ENCODE measurements around the gene ATP6V0A1.
"Not testable (repeated sequence)": the region's sequence is repeated elsewhere in the genome, so short reads cannot be mapped to it uniquely, and the experiment has no call there.

The ATP6V0A1 gene

DNA sequence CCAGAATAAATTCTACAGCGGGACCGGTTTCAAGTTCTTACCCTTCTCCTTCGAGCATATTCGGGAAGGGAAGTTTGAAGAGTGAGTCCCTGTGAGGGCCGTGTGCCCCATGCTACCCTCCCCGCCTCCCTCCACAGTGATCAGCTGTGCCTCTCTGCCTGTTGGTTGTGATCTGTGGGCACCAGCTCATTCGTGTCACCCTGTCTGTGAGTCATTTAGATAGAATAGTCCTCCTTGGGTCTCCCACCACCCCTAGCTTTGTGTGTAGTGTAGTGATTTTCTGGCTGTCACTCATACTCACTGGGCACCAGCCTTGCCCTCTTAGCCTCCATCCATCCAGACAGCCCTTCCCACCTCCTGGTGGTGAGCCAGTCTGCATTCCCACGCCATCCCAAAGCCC, 62.4 kb downstream of the ATP6V0A1 start:
- DNase-seq: no peak

DNA sequence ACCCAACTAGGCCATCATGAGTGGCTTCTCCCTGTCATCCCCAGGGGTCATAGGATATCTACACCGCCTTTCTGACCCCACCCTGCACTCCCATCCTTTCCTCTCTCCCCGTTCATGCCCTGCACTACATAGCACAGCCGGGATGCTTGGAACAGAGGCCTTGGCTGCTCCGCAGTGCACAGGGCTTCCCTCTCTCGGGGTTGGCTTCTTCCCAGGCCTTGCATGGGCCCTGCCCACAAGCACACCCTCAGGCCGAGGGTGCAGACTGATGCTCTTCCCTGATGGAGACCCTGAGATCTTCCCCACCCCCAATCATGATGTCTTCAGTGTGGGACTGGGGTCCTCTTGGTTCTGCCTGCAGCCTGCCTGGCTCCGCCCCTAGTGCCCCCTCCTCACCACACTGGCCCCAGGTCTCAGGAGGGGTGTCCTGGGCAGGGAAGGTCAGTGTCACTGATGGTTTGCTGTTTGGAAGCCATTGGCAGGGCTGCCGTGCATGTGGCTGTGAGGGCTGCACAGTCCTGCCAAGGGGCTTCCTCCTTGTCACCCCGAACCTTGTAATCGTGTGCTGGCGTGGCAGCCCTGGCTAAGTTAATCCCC, 63.1 kb downstream of the ATP6V0A1 start:
- DNase-seq: no peak

- no peak for DNase-seq
Measured at GRCh38 chr17:42522263-42522790, 63.6 kb downstream of the ATP6V0A1 start.

- no peak for DNase-seq
Measured at GRCh38 chr17:42522798-42523278, 64.2 kb downstream of the ATP6V0A1 start.

DNA sequence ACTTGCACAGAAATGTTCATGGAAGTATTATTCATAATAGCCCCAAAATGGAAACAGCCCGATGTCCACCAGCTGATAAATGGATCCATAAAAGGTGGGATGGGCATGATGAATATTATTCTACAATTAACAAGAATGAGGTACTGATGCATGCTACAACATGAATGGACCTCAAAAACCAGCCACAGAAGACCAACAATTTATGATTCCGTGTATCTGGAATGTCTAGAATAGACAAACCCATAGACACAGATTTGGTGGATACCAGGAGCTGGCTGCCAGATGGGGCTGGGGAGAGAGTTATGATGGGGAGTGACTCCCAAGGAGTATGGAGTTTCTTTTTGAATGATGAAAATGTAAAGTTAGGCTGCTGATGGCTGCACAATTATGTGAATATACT, 66.5 kb downstream of the ATP6V0A1 start:
- no peak for DNase-seq

- DNase-seq: no peak
Measured at GRCh38 chr17:42526031-42526444, 67.4 kb downstream of the ATP6V0A1 start.

- DNase-seq: no peak
Measured at GRCh38 chr17:42527932-42528331, 69.3 kb downstream of the ATP6V0A1 start.

- DNase-seq: no peak
Measured at GRCh38 chr17:42529061-42529460, 70.4 kb downstream of the ATP6V0A1 start.

GRCh38 chr17:42530952-42531454, 72.3 kb downstream of the ATP6V0A1 start:
- peak; percentile 80 for DNase-seq

- DNase-seq: peak; percentile 47
Measured at GRCh38 chr17:42531455-42532354, 73.0 kb downstream of the ATP6V0A1 start.

DNA sequence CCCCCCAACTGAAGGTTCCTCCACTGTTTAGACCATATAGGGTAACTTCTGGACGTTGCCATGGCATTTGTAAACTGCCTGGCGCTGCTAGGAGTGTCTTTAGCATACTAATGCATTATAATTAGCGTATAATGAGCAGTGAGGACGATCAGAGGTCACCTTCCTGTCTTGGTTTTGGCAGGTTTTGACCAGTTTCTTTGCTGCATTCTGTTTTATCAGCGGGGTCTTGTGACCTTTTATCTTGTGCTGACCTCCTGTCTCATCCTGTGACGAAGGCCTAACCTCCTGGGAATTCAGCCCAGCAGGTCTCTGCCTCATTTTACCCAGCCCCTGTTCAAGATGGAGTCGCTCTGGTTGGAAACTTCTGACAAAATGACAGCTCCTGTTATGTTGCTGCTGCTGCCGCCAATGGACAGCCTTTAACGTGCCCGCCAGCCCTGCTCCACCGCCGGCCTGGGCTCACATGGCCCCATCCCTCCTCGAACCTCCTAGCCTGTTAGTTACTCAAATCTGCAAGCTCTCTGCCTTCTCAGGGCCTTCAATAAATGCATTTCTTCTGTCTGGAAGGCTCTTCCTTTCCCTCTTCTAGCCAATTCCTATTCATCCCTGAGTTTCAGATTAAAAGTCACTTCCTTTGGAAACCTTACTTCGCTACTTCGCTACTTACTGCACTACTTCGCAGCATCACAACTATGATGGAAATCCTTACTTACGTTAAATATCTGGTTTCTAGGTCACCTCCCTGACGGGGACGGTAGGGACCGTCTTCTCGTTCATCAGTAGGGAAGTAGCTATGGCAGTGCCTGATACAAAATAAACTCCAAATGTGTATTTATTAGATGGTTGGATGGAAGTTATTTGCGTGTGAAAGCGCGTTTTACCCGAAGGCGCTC, 76.7 kb downstream of the ATP6V0A1 start:
- DNase-seq: no peak

DNA sequence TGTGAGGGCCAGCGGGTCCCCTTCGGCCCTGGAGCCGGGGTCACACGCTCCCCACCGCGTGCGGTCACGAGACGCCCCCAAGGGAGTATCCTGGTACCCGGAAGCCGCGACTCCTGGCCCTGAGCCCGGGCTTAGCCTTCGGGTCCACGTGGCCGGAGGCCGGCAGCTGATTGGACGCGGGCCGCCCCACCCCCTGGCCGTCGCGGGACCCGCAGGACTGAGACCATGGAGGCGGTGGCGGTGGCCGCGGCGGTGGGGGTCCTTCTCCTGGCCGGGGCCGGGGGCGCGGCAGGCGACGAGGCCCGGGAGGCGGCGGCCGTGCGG, 77.3 kb downstream of the ATP6V0A1 start, which contains the start of gene NAGLU:
Gene NAGLU (plus strand): TSS at position 194 of the 324 bp plus-strand sequence. CDS start 32 bp downstream, at position 226.
- DNase-seq: peak; percentile 94

DNA sequence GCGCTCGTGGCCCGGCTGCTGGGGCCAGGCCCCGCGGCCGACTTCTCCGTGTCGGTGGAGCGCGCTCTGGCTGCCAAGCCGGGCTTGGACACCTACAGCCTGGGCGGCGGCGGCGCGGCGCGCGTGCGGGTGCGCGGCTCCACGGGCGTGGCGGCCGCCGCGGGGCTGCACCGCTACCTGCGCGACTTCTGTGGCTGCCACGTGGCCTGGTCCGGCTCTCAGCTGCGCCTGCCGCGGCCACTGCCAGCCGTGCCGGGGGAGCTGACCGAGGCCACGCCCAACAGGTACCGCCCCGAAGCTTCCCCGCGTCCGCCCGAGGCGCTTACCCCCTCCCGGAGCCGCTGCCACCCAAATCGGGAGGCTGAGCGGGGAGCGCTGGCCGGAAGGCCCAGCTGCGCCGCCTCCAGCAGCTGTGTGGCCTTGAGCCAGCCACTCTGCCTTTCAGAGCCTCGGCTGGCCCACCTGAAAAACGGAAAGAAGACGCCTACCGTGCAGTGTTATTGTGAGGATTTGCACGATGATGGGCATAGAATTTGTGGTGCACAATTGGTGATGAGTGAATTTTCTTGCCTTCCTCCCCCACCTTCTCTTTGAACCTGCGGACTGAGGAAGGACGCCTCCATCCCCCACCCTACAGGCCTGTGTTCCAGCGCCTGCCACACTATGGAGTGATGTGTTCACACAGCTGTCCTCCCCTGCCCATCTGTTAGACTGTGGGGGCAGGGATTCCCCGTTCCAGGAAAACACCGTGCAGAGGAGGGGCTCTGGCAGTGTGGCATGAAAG, 77.9 kb downstream of the ATP6V0A1 start:
- peak; percentile 92 for DNase-seq

DNA sequence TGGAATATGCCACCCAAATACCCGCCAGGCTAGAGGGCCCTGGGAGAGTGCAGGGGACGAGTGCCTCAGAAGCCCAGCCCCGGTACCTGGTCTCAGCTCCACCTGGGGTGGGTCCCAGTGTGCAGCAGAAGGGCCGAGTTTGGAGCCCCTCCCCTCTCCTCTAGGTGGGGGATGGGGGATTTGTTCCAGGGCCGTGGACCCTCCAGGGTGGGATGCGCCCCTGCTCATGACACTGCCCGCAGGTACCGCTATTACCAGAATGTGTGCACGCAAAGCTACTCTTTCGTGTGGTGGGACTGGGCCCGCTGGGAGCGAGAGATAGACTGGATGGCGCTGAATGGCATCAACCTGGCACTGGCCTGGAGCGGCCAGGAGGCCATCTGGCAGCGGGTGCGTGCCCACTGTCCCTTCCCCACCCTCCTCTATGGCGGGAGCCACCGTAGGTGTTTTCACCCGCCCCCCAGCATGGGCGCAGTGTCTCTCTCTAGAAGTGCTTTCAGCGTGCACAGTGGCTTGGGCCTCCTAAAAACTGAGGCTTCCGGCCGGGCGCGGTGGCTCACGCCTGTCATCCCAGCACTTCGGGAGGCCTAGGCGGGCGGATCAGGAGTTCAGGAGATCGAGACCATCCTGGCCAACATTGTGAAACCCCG, 78.6 kb downstream of the ATP6V0A1 start:
- no peak for DNase-seq

DNA sequence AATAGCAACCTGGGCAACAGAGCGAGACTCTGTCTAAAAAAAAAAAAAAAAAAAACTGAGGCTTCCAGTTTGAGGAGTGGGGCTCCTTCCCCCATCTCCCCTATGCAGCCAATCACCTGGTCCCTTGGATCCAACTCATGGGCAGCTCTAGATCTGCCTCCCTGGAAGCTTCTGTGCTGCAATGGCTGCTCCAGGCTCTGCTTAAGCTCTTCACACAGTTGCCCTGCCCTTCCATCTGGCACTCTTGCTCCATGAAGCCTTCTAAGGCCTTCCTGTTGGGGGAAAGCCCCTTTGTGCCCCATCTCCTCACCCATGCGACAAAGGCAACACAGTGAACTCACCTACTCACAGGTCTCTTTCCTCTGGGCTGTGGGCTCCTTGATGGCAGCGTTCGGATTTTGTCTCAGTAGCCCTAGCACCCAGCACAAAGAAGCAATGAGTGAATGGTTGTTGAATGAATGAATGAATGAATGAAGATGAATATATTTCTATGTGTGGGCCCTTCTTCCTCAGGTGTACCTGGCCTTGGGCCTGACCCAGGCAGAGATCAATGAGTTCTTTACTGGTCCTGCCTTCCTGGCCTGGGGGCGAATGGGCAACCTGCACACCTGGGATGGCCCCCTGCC, 79.3 kb downstream of the ATP6V0A1 start:
- DNase-seq: no peak

- no peak for DNase-seq
Measured at GRCh38 chr17:42538482-42538881, 79.8 kb downstream of the ATP6V0A1 start.

GRCh38 chr17:42540558-42540957, 81.9 kb downstream of the ATP6V0A1 start:
- DNase-seq: not testable (repeated sequence)

DNA sequence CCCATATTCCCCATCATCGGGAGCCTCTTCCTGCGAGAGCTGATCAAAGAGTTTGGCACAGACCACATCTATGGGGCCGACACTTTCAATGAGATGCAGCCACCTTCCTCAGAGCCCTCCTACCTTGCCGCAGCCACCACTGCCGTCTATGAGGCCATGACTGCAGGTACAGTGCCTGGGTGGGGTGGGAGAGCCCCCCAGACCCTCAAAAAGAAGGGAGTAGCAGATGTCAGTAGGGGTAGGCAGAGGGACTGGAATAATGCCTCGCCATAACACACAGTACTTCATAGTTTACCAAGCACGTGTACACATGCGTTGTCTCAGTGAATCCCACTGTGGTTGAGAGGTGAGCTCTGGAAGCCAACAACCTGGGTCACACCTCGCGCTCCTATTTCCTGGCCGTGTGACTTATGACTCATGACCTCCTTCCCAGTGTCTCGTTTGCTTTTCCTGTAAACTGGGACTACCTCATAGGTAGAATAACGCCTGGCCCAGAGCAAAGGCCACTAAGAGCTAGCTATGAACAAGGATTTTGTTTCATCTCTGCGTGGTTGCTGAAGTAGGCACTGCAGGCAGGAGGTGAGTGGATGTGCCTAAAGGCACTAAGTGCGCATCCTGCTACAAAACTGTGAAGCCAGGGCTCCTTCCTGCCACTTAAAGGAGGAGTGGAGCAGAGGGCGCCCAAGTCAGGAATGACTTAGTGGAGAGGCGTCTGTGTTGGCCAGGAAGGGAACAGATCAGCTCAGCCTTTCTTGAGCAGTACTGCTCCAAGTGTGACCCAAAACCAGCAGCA, 82.6 kb downstream of the ATP6V0A1 start:
- DNase-seq: no peak

GRCh38 chr17:42543190-42544079, 84.8 kb downstream of the ATP6V0A1 start:
- DNase-seq: no peak

Data from NCI-H146 (cell line).